WTC11 (cell line): ENCODE results near the gene RPRD2.

Source experiments
- CREB1 ChIP-seq: sonication (generic); formaldehyde crosslinking; IDR thresholded peaks from 2 replicates; pipeline ENCODE4 v1.8.0; 2023; ENCODE audit warnings: mild to moderate bottlenecking, missing genetic modification reagents
- CTCF ChIP-seq: fragments of 200-600 bp; IDR thresholded peaks from 2 replicates; pipeline ENCODE4 v1.8.0; 2022; ENCODE audit warnings: antibody characterized with exemption
- ELF4 ChIP-seq: sonication (generic); formaldehyde crosslinking; IDR thresholded peaks from 2 replicates; pipeline ENCODE4 v1.8.1; 2022; ENCODE audit warnings: low read depth, mild to moderate bottlenecking, moderate library complexity, missing genetic modification reagents
- GRHL2 ChIP-seq: fragments of 250-450 bp; sonication (Bioruptor Pico); IDR thresholded peaks from 2 replicates; pipeline ENCODE4 v1.8.0; 2022; ENCODE audit warnings: mild to moderate bottlenecking, moderate library complexity; ENCODE audit not compliant: insufficient replicate concordance, severe bottlenecking
- JUN ChIP-seq: sonication (generic); formaldehyde crosslinking; IDR thresholded peaks from 2 replicates; pipeline ENCODE4 v1.8.0; 2023; ENCODE audit warnings: mild to moderate bottlenecking, missing genetic modification reagents
- MLX ChIP-seq: sonication (generic); formaldehyde crosslinking; IDR thresholded peaks from 2 replicates; pipeline ENCODE4 v1.8.1; 2023; ENCODE audit warnings: mild to moderate bottlenecking, missing genetic modification reagents, moderate library complexity
- NFE2L1 ChIP-seq: sonication (generic); formaldehyde crosslinking; IDR thresholded peaks from 2 replicates; pipeline ENCODE4 v1.8.1; 2023; ENCODE audit warnings: missing genetic modification reagents
- NR3C1 ChIP-seq: sonication (generic); formaldehyde crosslinking; conservative IDR thresholded peaks from 2 replicates; pipeline ENCODE4 v1.8.1; 2023; ENCODE audit warnings: low read depth, mild to moderate bottlenecking, missing genetic modification reagents
- SP1 ChIP-seq: sonication (generic); formaldehyde crosslinking; conservative IDR thresholded peaks from 2 replicates; pipeline ENCODE4 v1.8.1; 2022; ENCODE audit warnings: missing genetic modification reagents
- ZNF263 ChIP-seq: sonication (generic); formaldehyde crosslinking; IDR thresholded peaks from 2 replicates; pipeline ENCODE4 v1.8.1; 2022; ENCODE audit warnings: low read depth, mild to moderate bottlenecking, moderate library complexity, missing genetic modification reagents
- ZNF317 ChIP-seq: sonication (generic); formaldehyde crosslinking; IDR thresholded peaks from 2 replicates; pipeline ENCODE4 v1.8.1; 2023; ENCODE audit warnings: low read depth, mild to moderate bottlenecking, moderate library complexity, missing genetic modification reagents, borderline replicate concordance
- TF ChIP-seq, protein P1 (sequence below): sonication (generic); formaldehyde crosslinking; conservative IDR thresholded peaks from 2 replicates; pipeline ENCODE4 v1.8.1; 2022; ENCODE audit warnings: mild to moderate bottlenecking, missing genetic modification reagents
- TF ChIP-seq, protein P2 (sequence below): sonication (generic); formaldehyde crosslinking; IDR thresholded peaks from 2 replicates; pipeline ENCODE4 v1.8.1; 2023; ENCODE audit warnings: mild to moderate bottlenecking, moderate library complexity, missing genetic modification reagents
- TF ChIP-seq, protein P3 (sequence below): sonication (generic); formaldehyde crosslinking; IDR thresholded peaks from 2 replicates; pipeline ENCODE4 v1.8.0; 2022; ENCODE audit warnings: mild to moderate bottlenecking, missing genetic modification reagents

- TF ChIP-seq CTCF = no peak
- TF ChIP-seq ZNF317 (CRISPR knock-in tag) = no peak
- no peak for TF ChIP-seq NFE2L1 (CRISPR knock-in tag)
- TF ChIP-seq JUN (CRISPR knock-in tag) = no peak
- TF ChIP-seq, protein P1, sequence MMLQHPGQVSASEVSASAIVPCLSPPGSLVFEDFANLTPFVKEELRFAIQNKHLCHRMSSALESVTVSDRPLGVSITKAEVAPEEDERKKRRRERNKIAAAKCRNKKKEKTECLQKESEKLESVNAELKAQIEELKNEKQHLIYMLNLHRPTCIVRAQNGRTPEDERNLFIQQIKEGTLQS (CRISPR knock-in tag) = no peak
- TF ChIP-seq, protein P2, sequence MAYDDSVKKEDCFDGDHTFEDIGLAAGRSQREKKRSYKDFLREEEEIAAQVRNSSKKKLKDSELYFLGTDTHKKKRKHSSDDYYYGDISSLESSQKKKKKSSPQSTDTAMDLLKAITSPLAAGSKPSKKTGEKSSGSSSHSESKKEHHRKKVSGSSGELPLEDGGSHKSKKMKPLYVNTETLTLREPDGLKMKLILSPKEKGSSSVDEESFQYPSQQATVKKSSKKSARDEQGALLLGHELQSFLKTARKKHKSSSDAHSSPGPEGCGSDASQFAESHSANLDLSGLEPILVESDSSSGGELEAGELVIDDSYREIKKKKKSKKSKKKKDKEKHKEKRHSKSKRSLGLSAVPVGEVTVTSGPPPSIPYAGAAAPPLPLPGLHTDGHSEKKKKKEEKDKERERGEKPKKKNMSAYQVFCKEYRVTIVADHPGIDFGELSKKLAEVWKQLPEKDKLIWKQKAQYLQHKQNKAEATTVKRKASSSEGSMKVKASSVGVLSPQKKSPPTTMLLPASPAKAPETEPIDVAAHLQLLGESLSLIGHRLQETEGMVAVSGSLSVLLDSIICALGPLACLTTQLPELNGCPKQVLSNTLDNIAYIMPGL (CRISPR knock-in tag) = no peak
- no peak for TF ChIP-seq GRHL2
- TF ChIP-seq, protein P3, sequence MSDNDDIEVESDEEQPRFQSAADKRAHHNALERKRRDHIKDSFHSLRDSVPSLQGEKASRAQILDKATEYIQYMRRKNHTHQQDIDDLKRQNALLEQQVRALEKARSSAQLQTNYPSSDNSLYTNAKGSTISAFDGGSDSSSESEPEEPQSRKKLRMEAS (CRISPR knock-in tag) = no peak
- TF ChIP-seq NR3C1 (CRISPR knock-in tag) = no peak
- no peak for TF ChIP-seq ZNF263 (CRISPR knock-in tag)
- TF ChIP-seq SP1 (CRISPR knock-in tag) = no peak
- no peak for TF ChIP-seq CREB1
- TF ChIP-seq MLX = no peak
- no peak for TF ChIP-seq ELF4 (CRISPR knock-in tag)
Observed at GRCh38 chr1:150512846-150513245, 148.9 kb downstream of the RPRD2 start.
